Panc1 (cell line): ENCODE data around the gene KIRREL3. TPM values are rescaled to one million over a fixed set of nuclear protein-coding genes. Genes with fewer than 3 reads are reported as not detected.

Experiments used
- ATAC-seq: fragments of 200-7000 bp; cut with Tn5 transposase; 2 replicates; pipeline ENCODE4 v1.9.1; 2020; ENCODE audit warnings: mild to moderate bottlenecking, moderate library complexity
- BruUV-seq: library from RNA; stranded (reverse); fragments of 400-500 nt; replicated peaks from 2 replicates; lab custom pipeline; 2021; lab: Mats Ljungman, UMichigan
- CTCF ChIA-PET: fragments of 300-600 bp; sonication (Branson Sonifier 250); formaldehyde crosslinking; loops from one replicate; lab custom pipeline; 2022; ENCODE audit warnings: antibody characterized with exemption; lab: Charles Lee
- POLR2A ChIA-PET: fragments of 300-600 bp; sonication (Branson Sonifier 250); formaldehyde crosslinking; loops from one replicate; lab custom pipeline; 2022; ENCODE audit warnings: antibody characterized with exemption; lab: Charles Lee
- DNase-seq: peaks from one replicate; pipeline ENCODE4 v3.0.0-alpha.2; 2010; ENCODE audit warnings: low read depth, low spot score
- H3K27ac ChIP-seq: 2 replicates; pipeline ENCODE4 v1.5.1; 2011; ENCODE audit warnings: mild to moderate bottlenecking, low read length, inconsistent platforms
- H3K27me3 ChIP-seq: fragments of 200-500 bp; sonication (Bioruptor generic); 2 replicates; pipeline ENCODE4 v1.6.0; 2014; ENCODE audit warnings: low read length, inconsistent platforms; ENCODE audit not compliant: control insufficient read depth, insufficient read depth
- H3K36me3 ChIP-seq: fragments of 200-500 bp; sonication (Bioruptor generic); 2 replicates; pipeline ENCODE4 v1.5.1; 2014; ENCODE audit warnings: inconsistent platforms, mild to moderate bottlenecking, low read length, moderate library complexity; ENCODE audit not compliant: control insufficient read depth, insufficient read depth
- H3K4me1 ChIP-seq: 2 replicates; pipeline ENCODE4 v1.5.1; 2011; ENCODE audit warnings: inconsistent platforms, mild to moderate bottlenecking, low read length, moderate library complexity; ENCODE audit not compliant: control insufficient read depth, insufficient read depth
- H3K4me3 ChIP-seq, 2 experiments: 2 replicates each; pipeline ENCODE4 v1.5.1; 2011 to 2012; ENCODE audit warnings: low read depth in 2 of 2, low read length in 2 of 2, mild to moderate bottlenecking in 2 of 2, inconsistent platforms in 1 of 2, moderate library complexity in 1 of 2
- H3K9me3 ChIP-seq: fragments of 200-500 bp; sonication (Bioruptor generic); 2 replicates; pipeline ENCODE4 v1.5.1; 2014; ENCODE audit warnings: low read depth, mild to moderate bottlenecking, inconsistent platforms, low read length, moderate library complexity; ENCODE audit not compliant: control insufficient read depth, insufficient read depth
- POLR2AphosphoS5 ChIP-seq: IDR thresholded peaks from 2 replicates; pipeline ENCODE4 v1.6.1; 2012; ENCODE audit warnings: mild to moderate bottlenecking, low read depth, low read length, moderate library complexity
- SIN3A ChIP-seq: IDR thresholded peaks from 2 replicates; pipeline ENCODE4 v1.6.1; 2012; ENCODE audit warnings: low read depth, mild to moderate bottlenecking, low read length, moderate library complexity, borderline replicate concordance; ENCODE audit not compliant: insufficient read depth
- TCF7L2 ChIP-seq: IDR thresholded peaks from 2 replicates; pipeline ENCODE4 v1.6.1; 2011; ENCODE audit warnings: mild to moderate bottlenecking, low read depth, low read length, inconsistent platforms
- in situ Hi-C: cut with HindIII; loops from 2 replicates; pipeline ENCODE4 v1.10.0; 2016; ENCODE audit warnings: low sequenced_read_pairs, low pct_unique_long_range_greater_than_20kb
- intact Hi-C: fragments of 100-400 bp; cut with micrococcal nuclease; formaldehyde crosslinking; loops from one replicate; pipeline ENCODE4 v1.10.0; 2022; ENCODE audit not compliant: unreplicated experiment
- total RNA-seq: library from RNA; stranded (reverse); gene quantifications from one replicate; pipeline ENCODE4 v1.2.1, GENCODE V29; 2021; ENCODE audit not compliant: unreplicated experiment
- TF ChIP-seq, protein P1 (sequence below): fragments of 450-650 bp; IDR thresholded peaks from 2 replicates; pipeline ENCODE4 v1.5.1; 2017; ENCODE audit warnings: mild to moderate bottlenecking
- TF ChIP-seq, protein P2 (sequence below), 2 experiments: IDR thresholded peaks; 2 replicates each; pipeline ENCODE4 v1.6.1; 2011 to 2012; ENCODE audit warnings: low read depth in 2 of 2, control low read depth in 1 of 2, low read length in 1 of 2, mild to moderate bottlenecking in 1 of 2, moderate library complexity in 1 of 2; ENCODE audit not compliant: insufficient read depth in 1 of 2

KIRREL3 gene
- total RNA-seq, 1 experiment from 2014 or later: 0.36 TPM

- DNase-seq: no peak
- ChIA-PET CTCF (no interaction called here), POLR2A (no interaction called here)
- in situ Hi-C loops: no loop called here
- Histone ChIP-seq H3K27ac (no peak overlapping the region), H3K27me3 (peaks cover 9% of the 10 kb centered on the region; the same call in 1 of the 2 replicates), H3K4me1 (no peaks in the 10 kb centered on the region; the same call in 1 of the 2 replicates), H3K9me3 (no peaks in the 10 kb centered on the region), H3K36me3 (no peaks in the 10 kb centered on the region), H3K4me3 (no peak overlapping the region)
- BruUV-seq: no TSS peak
- intact Hi-C loops: no loop called here
- peak; percentile 37; the same call in 1 of the 2 replicates for ATAC-seq
- TF ChIP-seq, protein P1, sequence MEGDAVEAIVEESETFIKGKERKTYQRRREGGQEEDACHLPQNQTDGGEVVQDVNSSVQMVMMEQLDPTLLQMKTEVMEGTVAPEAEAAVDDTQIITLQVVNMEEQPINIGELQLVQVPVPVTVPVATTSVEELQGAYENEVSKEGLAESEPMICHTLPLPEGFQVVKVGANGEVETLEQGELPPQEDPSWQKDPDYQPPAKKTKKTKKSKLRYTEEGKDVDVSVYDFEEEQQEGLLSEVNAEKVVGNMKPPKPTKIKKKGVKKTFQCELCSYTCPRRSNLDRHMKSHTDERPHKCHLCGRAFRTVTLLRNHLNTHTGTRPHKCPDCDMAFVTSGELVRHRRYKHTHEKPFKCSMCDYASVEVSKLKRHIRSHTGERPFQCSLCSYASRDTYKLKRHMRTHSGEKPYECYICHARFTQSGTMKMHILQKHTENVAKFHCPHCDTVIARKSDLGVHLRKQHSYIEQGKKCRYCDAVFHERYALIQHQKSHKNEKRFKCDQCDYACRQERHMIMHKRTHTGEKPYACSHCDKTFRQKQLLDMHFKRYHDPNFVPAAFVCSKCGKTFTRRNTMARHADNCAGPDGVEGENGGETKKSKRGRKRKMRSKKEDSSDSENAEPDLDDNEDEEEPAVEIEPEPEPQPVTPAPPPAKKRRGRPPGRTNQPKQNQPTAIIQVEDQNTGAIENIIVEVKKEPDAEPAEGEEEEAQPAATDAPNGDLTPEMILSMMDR: no peak
- TF ChIP-seq, protein P2, sequence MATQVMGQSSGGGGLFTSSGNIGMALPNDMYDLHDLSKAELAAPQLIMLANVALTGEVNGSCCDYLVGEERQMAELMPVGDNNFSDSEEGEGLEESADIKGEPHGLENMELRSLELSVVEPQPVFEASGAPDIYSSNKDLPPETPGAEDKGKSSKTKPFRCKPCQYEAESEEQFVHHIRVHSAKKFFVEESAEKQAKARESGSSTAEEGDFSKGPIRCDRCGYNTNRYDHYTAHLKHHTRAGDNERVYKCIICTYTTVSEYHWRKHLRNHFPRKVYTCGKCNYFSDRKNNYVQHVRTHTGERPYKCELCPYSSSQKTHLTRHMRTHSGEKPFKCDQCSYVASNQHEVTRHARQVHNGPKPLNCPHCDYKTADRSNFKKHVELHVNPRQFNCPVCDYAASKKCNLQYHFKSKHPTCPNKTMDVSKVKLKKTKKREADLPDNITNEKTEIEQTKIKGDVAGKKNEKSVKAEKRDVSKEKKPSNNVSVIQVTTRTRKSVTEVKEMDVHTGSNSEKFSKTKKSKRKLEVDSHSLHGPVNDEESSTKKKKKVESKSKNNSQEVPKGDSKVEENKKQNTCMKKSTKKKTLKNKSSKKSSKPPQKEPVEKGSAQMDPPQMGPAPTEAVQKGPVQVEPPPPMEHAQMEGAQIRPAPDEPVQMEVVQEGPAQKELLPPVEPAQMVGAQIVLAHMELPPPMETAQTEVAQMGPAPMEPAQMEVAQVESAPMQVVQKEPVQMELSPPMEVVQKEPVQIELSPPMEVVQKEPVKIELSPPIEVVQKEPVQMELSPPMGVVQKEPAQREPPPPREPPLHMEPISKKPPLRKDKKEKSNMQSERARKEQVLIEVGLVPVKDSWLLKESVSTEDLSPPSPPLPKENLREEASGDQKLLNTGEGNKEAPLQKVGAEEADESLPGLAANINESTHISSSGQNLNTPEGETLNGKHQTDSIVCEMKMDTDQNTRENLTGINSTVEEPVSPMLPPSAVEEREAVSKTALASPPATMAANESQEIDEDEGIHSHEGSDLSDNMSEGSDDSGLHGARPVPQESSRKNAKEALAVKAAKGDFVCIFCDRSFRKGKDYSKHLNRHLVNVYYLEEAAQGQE (IDR thresholded peaks at IDR 0.05; ENCODE audit: insufficient read depth in 1 of 2, low read depth in 2 of 2, low read length in 1 of 2): no peak
- no peak for TF ChIP-seq SIN3A
- TF ChIP-seq TCF7L2: no peak
- TF ChIP-seq POLR2AphosphoS5: no peak
Measured at GRCh38 chr11:126547691-126548090, 452.9 kb downstream of the KIRREL3 start.

DNA sequence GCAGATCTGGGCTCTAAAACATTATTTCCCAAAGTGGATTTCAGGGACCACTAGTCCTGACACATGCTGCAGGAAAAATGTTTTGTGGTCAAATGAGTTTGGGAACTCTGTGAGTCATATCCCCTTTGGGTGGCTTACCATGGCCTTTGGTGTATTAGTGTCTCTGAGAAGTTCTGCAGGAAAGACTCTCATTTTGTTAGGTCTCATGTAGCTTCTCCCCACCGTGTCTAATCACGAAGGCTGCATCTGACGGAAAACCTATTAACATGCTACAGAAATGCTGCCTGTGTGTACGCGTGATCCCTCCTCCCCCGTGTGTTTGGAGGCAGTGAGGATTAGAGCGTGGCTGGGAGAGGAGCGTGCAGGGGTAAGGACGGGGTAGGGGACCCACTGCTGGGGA, 453.4 kb downstream of the KIRREL3 start:
- ATAC-seq: no peak
- no TSS peak for BruUV-seq
- H3K4me3 ChIP-seq: no peak overlapping the region
- ChIA-PET CTCF (no interaction called here), POLR2A (no interaction called here)
- DNase-seq: no peak
- no peaks in the 10 kb centered on the region for H3K36me3 ChIP-seq
- H3K9me3 ChIP-seq: no peaks in the 10 kb centered on the region
- no peaks in the 10 kb centered on the region; the same call in 1 of the 2 replicates for H3K4me1 ChIP-seq
- H3K27me3 ChIP-seq: peaks cover 12% of the 10 kb centered on the region; the same call in 1 of the 2 replicates
- intact Hi-C loops: no loop called here
- no peak overlapping the region for H3K27ac ChIP-seq
- TF ChIP-seq, protein P1: no peak
- no peak for TF ChIP-seq POLR2AphosphoS5
- TF ChIP-seq SIN3A: no peak
- no peak for TF ChIP-seq TCF7L2
- TF ChIP-seq, protein P2 (IDR thresholded peaks at IDR 0.05; ENCODE audit: insufficient read depth in 1 of 2, low read depth in 2 of 2, low read length in 1 of 2): no peak
- in situ Hi-C loops: no loop called here
